Panc1 (cell line): ENCODE results near the gene CHST9.

Experiments used
- CTCF ChIP-seq: fragments of 450-650 bp; IDR thresholded peaks from 2 replicates; pipeline ENCODE4 v1.5.1; 2017; ENCODE audit warnings: mild to moderate bottlenecking
- POLR2AphosphoS5 ChIP-seq: IDR thresholded peaks from 2 replicates; pipeline ENCODE4 v1.6.1; 2012; ENCODE audit warnings: mild to moderate bottlenecking, low read depth, low read length, moderate library complexity
- REST ChIP-seq, 2 experiments: IDR thresholded peaks; 2 replicates each; pipeline ENCODE4 v1.6.1; 2011 to 2012; ENCODE audit warnings: low read depth in 2 of 2, control low read depth in 1 of 2, low read length in 1 of 2, mild to moderate bottlenecking in 1 of 2, moderate library complexity in 1 of 2; ENCODE audit not compliant: insufficient read depth in 1 of 2
- SIN3A ChIP-seq: IDR thresholded peaks from 2 replicates; pipeline ENCODE4 v1.6.1; 2012; ENCODE audit warnings: low read depth, mild to moderate bottlenecking, low read length, moderate library complexity, borderline replicate concordance; ENCODE audit not compliant: insufficient read depth

- TF ChIP-seq CTCF (no peak), POLR2AphosphoS5 (no peak), REST (IDR thresholded peaks at IDR 0.05; ENCODE audit: insufficient read depth in 1 of 2, low read depth in 2 of 2, low read length in 1 of 2) (no peak), SIN3A (no peak)
These were observed 243.5 kb downstream of the CHST9 start for GRCh38 chr18:26941584-26941983.
